ENCODE measurements around the gene ANO6. TPM values are rescaled to one million over a fixed set of nuclear protein-coding genes. Genes with fewer than 3 reads are reported as not detected.

Gene ANO6
- total and polyA plus RNA-seq, 11 donors = 9.0 to 57.2 (median 46.0) TPM

DNA sequence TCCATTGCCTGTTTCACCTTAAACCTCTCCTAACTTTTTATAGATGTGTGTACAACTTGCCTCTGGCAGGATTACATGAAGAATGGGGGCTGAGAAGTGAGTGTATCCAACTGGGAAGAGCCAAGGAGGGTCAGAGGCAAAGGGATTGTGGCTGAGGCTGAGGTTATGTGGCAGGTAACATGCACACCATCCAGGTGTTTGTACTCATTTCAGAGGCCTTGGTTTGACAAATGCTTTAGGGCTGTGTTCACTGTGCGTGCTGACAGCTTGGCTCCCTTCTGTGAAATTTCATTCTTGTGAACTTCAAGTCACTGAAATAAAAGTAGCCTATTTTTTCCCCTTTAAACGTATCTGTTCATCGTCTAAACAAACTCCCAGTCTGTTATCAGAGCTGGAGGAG is 47.7 kb downstream of the ANO6 start:
- no peaks in the 10 kb centered on the region for H3K9me3 ChIP-seq
- peak overlapping the region in 1 of 12 donors; percentile 37 for H3K27ac ChIP-seq
- no peak for DNase-seq
- H3K4me3 ChIP-seq = no peak overlapping the region
- TF ChIP-seq, protein P1, sequence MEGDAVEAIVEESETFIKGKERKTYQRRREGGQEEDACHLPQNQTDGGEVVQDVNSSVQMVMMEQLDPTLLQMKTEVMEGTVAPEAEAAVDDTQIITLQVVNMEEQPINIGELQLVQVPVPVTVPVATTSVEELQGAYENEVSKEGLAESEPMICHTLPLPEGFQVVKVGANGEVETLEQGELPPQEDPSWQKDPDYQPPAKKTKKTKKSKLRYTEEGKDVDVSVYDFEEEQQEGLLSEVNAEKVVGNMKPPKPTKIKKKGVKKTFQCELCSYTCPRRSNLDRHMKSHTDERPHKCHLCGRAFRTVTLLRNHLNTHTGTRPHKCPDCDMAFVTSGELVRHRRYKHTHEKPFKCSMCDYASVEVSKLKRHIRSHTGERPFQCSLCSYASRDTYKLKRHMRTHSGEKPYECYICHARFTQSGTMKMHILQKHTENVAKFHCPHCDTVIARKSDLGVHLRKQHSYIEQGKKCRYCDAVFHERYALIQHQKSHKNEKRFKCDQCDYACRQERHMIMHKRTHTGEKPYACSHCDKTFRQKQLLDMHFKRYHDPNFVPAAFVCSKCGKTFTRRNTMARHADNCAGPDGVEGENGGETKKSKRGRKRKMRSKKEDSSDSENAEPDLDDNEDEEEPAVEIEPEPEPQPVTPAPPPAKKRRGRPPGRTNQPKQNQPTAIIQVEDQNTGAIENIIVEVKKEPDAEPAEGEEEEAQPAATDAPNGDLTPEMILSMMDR (IDR thresholded peaks at IDR 0.05) = no peak
- TF ChIP-seq POLR2A (IDR thresholded peaks at IDR 0.05) = no peak
- H3K4me1 ChIP-seq = peaks cover 5 to 56% (median 35%) of the 10 kb centered on the region in 12 donors
- H3K36me3 ChIP-seq = no peaks in the 10 kb centered on the region
- WGBS, 4 donors = 59 to 62% (median 61%) methylated on average over 3 of the region's 3 CpGs
- intact Hi-C loops (cut with DNase I) = loop anchor here in 2 of 10 donors (10.0 kb wide), 2 partner anchors 49 to 89 kb away; partner anchors contain the start of gene ANO6 (in 1 of the 2)
- H3K27me3 ChIP-seq = no peaks in the 10 kb centered on the region
- ATAC-seq = peak in 2 of 4 donors; percentile 8 to 18

DNA sequence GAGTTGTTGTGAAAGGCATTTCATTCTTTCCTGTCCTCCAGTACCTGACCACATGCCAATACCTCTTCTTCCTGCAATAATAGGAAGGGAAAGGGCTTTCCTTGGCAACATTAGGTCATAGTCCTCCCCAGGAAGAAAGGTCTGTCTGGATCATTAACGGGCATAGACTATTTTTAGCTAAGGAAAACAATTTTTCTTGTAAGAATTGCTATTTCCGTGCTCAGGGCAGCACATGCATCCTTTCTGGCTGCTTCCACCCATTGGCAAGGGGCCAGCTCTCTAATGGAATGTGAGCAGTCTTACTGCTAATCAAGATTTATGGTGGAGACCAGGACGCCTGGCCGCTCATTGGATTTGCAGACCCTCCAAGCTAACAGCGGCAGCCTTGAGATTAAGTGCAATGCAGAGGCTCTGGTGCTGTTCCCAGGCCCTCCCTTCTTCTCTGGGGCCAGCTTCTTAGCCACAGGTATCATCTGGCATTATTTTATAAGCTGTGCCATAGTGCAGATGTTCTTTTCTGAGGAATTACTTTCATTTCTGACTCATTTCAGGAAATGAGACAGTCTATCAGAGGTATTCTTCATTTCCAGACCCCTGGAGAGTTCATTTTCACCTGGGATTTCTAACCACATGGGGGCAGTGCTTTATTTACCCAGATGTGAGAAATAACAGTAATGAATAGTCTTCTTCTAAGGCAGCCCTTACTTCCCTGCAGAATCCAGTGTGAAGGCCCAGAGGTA is 52.9 kb downstream of the ANO6 start:
- 6 to 13% (median 10%) methylated on average over 5 of the region's 5 CpGs for WGBS, 4 donors
- ATAC-seq = peak; percentile 59 to 77 (median 71)
- peak overlapping the region in 11 of 12 donors; percentile 10 to 71 (median 45) for H3K27ac ChIP-seq
- no peaks in the 10 kb centered on the region for H3K9me3 ChIP-seq
- peak overlapping the region in 6 of 12 donors; percentile 3 to 28 (median 8) for H3K4me3 ChIP-seq
- DNase-seq = peak; percentile 84 to 89 (median 87)
- TF ChIP-seq, protein P1 (IDR thresholded peaks at IDR 0.05) = peak in 11 of 12 donors; percentile 24 to 67 (median 55)
- no peak for TF ChIP-seq POLR2A (IDR thresholded peaks at IDR 0.05)
- peaks cover 13 to 66% (median 45%) of the 10 kb centered on the region in 12 donors for H3K4me1 ChIP-seq
- no peaks in the 10 kb centered on the region for H3K27me3 ChIP-seq
- H3K36me3 ChIP-seq = no peaks in the 10 kb centered on the region
- intact Hi-C loops (cut with DNase I) = loop anchor here in 5 of 10 donors (2.0 to 10.0 kb wide), 6 partner anchors 37 to 120 kb away; partner anchors contain the start of gene ANO6 (in 2 of the 5)

DNA sequence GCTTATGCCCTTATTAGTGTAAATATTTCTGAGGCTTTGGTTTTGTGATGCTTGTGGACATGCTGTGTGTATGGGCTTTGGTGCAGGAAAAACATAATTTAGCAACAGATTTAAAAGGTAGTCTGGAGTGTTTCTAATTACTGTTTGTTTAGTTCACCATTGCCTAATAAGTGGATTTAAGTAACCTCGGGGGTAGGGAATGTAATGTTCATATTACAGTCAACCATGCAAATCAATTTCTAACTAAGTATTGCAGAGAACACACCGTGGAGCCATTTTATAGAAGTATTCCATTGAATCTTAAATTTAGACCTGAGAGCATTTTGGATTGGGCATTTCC is 53.5 kb downstream of the ANO6 start:
- 76 to 83% (median 81%) methylated on average over 2 of the region's 2 CpGs for WGBS, 4 donors
- peak overlapping the region in 4 of 12 donors; percentile 3 to 28 (median 6) for H3K4me3 ChIP-seq
- H3K36me3 ChIP-seq = no peaks in the 10 kb centered on the region
- intact Hi-C loops (cut with DNase I) = loop anchor here in 5 of 10 donors (2.0 to 10.0 kb wide), 6 partner anchors 37 to 119 kb away; partner anchors contain the start of gene ANO6 (in 2 of the 5)
- DNase-seq = no peak
- H3K9me3 ChIP-seq = no peaks in the 10 kb centered on the region
- ATAC-seq = no peak
- H3K27ac ChIP-seq = peak overlapping the region in 10 of 12 donors; percentile 10 to 71 (median 46)
- no peak for TF ChIP-seq POLR2A (IDR thresholded peaks at IDR 0.05)
- TF ChIP-seq, protein P1 (IDR thresholded peaks at IDR 0.05) = peak in 1 of 12 donors; percentile 19
- H3K27me3 ChIP-seq = no peaks in the 10 kb centered on the region
- peaks cover 13 to 66% (median 47%) of the 10 kb centered on the region in 12 donors for H3K4me1 ChIP-seq

DNA sequence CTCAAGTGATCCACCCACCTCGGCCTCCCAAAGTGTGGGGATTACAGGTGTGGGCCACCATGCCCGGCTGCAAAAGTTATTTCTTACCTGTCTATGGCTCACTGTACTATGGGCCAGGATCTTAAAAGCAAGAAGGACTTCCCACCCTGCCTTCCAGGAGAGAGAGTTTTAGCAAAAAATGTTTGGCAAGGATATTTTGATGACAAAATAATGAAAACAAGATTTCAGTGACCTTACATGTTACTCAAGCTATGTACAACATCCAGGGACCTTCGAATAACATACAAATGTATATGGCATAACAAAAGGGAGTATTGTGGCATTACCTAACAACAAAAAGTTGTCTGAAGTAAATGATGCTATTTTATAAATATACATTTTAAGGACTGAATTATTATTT is 55.1 kb downstream of the ANO6 start:
- intact Hi-C loops (cut with DNase I) = loop anchor here in 6 of 10 donors (5.0 to 10.0 kb wide), 7 partner anchors 51 to 116 kb away; partner anchors contain the start of gene ANO6 (in 3 of the 6)
- Histone ChIP-seq H3K27ac (no peak overlapping the region), H3K9me3 (no peaks in the 10 kb centered on the region), H3K4me1 (peaks cover 13 to 65% (median 42%) of the 10 kb centered on the region in 12 donors), H3K4me3 (no peak overlapping the region), H3K36me3 (no peaks in the 10 kb centered on the region), H3K27me3 (no peaks in the 10 kb centered on the region)
- ATAC-seq (no peak), DNase-seq (peak in 1 of 5 donors; percentile 37)
- TF ChIP-seq, protein P1 (IDR thresholded peaks at IDR 0.05) = no peak
- TF ChIP-seq POLR2A (IDR thresholded peaks at IDR 0.05) = no peak
- 89 to 92% (median 91%) methylated on average over 3 of the region's 3 CpGs for WGBS, 4 donors
